Activated naive CD4-positive, alpha-beta T cell treated with anti-CD3 and anti-CD28 coated beads, Interleukin-2, amount 50 U/mL, for 72 hours (primary cell): ENCODE measurements around the gene ELK1. TPM values are rescaled to one million over a fixed set of nuclear protein-coding genes. Genes with fewer than 3 reads are reported as not detected.

Source experiments
- ATAC-seq, 2 donors: fragments of 150-1000 bp; cut with Tn5 transposase; 2 replicates each; pipeline ENCODE4 v1.10.0; 2021; ENCODE audit warnings: mild to moderate bottlenecking in 2 of 2, moderate library complexity in 2 of 2
- DNase-seq, 2 donors: peaks; one replicate each; pipeline ENCODE4 v3.0.0; 2021 to 2022; ENCODE audit warnings: low spot score in 2 of 2
- H3K27ac Mint-ChIP-seq, 2 donors: one replicate each; pipeline ENCODE4 v1.8.0; 2022; ENCODE audit warnings: mild to moderate bottlenecking in 2 of 2, mixed read lengths in 2 of 2
- H3K36me3 Mint-ChIP-seq, 2 donors: one replicate each; pipeline ENCODE4 v1.8.0; 2022; ENCODE audit warnings: mixed read lengths in 2 of 2
- H3K9me3 Mint-ChIP-seq, 2 donors: one replicate each; pipeline ENCODE4 v1.8.0; 2022; ENCODE audit warnings: mixed read lengths in 2 of 2
- total RNA-seq, 2 donors: library from RNA; stranded (reverse); gene quantifications; one replicate each; pipeline ENCODE4 v1.2.3, GENCODE V29; 2022

The ELK1 gene
- total RNA-seq, 2 donors from 2014 or later, result 95.1 to 136 TPM

GRCh38 chrX:47597222-47597621 lies 53.1 kb downstream of the ELK1 start:
- DNase-seq, result no peak
- Mint-ChIP-seq H3K27ac (no peak overlapping the region), H3K9me3 (peaks cover 4 to 5% of the 10 kb centered on the region in 2 donors), H3K36me3 (peaks cover 5 to 12% of the 10 kb centered on the region in 2 donors)
- ATAC-seq, result no peak

GRCh38 chrX:47596256-47596655 lies 54.1 kb downstream of the ELK1 start:
- DNase-seq, result no peak
- no peak for ATAC-seq
- Mint-ChIP-seq H3K27ac (no peak overlapping the region), H3K9me3 (peaks cover 4 to 5% of the 10 kb centered on the region in 2 donors), H3K36me3 (peaks cover 5 to 12% of the 10 kb centered on the region in 2 donors)

- ATAC-seq, result no peak
- H3K27ac Mint-ChIP-seq, result no peak overlapping the region
- H3K9me3 Mint-ChIP-seq, result peaks cover 4 to 5% of the 10 kb centered on the region in 2 donors
- peaks cover 5 to 12% of the 10 kb centered on the region in 2 donors for H3K36me3 Mint-ChIP-seq
- DNase-seq, result no peak
These were observed 54.6 kb downstream of the ELK1 start for GRCh38 chrX:47595716-47596251.

- DNase-seq (no peak), ATAC-seq (no peak)
- Mint-ChIP-seq H3K9me3 (peaks cover 4 to 5% of the 10 kb centered on the region in 2 donors), H3K36me3 (peaks cover 5 to 12% of the 10 kb centered on the region in 2 donors), H3K27ac (no peak overlapping the region)
These were observed 56.8 kb downstream of the ELK1 start for GRCh38 chrX:47593522-47593921.

- no peaks in the 10 kb centered on the region for H3K36me3 Mint-ChIP-seq
- no peak for ATAC-seq
- no peaks in the 10 kb centered on the region for H3K9me3 Mint-ChIP-seq
- H3K27ac Mint-ChIP-seq, result no peak overlapping the region
- no peak for DNase-seq
These were observed 59.4 kb downstream of the ELK1 start for GRCh38 chrX:47590984-47591383.

GRCh38 chrX:47587906-47588735 lies 62.2 kb downstream of the ELK1 start:
- no peak for ATAC-seq
- no peaks in the 10 kb centered on the region for H3K36me3 Mint-ChIP-seq
- no peaks in the 10 kb centered on the region for H3K9me3 Mint-ChIP-seq
- no peak overlapping the region for H3K27ac Mint-ChIP-seq
- no peak for DNase-seq

- no peaks in the 10 kb centered on the region for H3K36me3 Mint-ChIP-seq
- no peak for ATAC-seq
- no peak for DNase-seq
- H3K27ac Mint-ChIP-seq, result no peak overlapping the region
- H3K9me3 Mint-ChIP-seq, result no peaks in the 10 kb centered on the region
These were observed 63.1 kb downstream of the ELK1 start for GRCh38 chrX:47587091-47587891.

- H3K36me3 Mint-ChIP-seq, result no peaks in the 10 kb centered on the region
These were observed 64.1 kb downstream of the ELK1 start for GRCh38 chrX:47586043-47586787.

More at GRCh38 chrX:47586043-47586787, 64.1 kb downstream of the ELK1 start:
- ATAC-seq, result no peak
- H3K9me3 Mint-ChIP-seq, result no peaks in the 10 kb centered on the region
- no peak for DNase-seq
- H3K27ac Mint-ChIP-seq, result no peak overlapping the region

Other genes starting within 250 kb of the ELK1 start
- 10 to 100 TPM in 1 of 2 donors, 1 to 10 TPM in 1; 5.8 to 10.6 TPM for gene ZNF41, start 167.3 kb downstream of the ELK1 start, total RNA-seq
- gene ARAF, start 89.4 kb downstream of the ELK1 start, total RNA-seq, result 10 to 100 TPM; 75.5 to 83.9 TPM
- gene TIMP1, start 68.1 kb downstream of the ELK1 start, total RNA-seq, result 10 to 100 TPM; 26.1 to 32.7 TPM
- 1 to 10 TPM in 1 of 2 donors, under 1 TPM in 1; 0.47 to 3.0 TPM for gene SYN1, start 30.7 kb downstream of the ELK1 start, total RNA-seq
- gene CFP, start 20.6 kb downstream of the ELK1 start, total RNA-seq, result 10 to 100 TPM in 1 of 2 donors, 1 to 10 TPM in 1; 5.1 to 11.1 TPM
- 100 to 1,000 TPM; 162 to 210 TPM for gene UXT, start 8.6 kb upstream of the ELK1 start, total RNA-seq
- 1 to 10 TPM; 6.6 to 8.5 TPM for gene ZNF81, start 186.3 kb upstream of the ELK1 start, total RNA-seq